Right hindlimb (tissue), 1 donor: ENCODE results near the gene C1QL3.

Experiments used
- DNase-seq: peaks from one replicate; pipeline ENCODE4 v3.0.0-alpha.2; 2018

The C1QL3 gene

DNA sequence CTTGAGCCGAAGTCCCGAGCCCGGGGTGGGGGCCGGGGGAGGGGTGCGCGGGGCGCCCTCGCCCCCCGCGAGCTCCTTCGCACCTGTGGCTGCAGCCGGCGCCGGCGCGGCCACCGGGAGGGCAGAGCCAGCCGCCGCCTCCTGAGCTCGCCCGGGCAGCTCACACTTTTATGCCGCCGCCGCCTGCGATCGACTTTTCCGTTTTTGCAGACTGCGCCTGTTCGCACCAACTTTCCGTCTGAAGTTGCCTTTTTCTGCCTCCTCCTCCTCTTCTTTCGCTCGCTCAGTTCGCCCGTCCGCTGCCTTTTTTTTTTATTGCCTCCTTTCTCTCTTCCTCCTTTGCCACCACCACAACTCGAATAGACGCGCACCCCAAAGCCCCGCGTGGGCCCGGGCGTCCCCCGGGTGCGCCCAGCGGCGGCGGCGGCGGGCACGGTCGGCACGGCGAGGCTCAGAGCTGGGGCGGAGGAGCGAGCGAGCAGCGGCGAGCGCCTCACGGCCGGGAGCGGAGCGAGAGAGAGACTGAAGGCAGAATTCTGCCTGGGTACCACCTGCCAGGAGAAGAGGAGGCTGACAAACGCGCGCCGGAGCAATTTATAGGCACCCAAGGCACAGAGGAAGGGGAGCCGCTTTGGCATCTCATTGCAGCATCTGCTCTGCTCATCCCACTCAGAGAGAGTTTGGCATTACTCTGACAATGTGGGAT, at the start of gene C1QL3:
Gene C1QL3, minus strand, starts transcription at position 569 of the 706 bp plus-strand sequence. CDS start 814 bp downstream, outside the sequence.
- no peak for DNase-seq

DNA sequence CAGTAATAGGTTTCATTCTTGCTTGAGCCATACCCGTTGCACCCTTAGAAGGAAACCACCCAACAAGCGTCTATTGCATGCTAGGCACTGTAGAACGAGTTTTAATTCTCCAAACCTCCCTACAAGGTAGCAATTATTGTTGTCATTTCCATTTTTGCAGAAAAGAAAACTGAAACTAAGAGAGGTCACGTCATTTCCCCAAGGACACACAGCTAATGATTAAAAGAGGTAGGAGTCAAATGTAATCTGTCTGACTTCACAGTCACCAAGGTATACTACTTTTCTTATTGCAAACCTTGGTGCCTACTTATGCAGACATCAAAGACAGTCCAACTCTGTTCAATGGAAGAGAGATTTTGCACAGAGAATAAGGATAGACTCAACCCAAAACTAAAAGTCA, 49.1 kb upstream of the C1QL3 start:
- no peak for DNase-seq

DNA sequence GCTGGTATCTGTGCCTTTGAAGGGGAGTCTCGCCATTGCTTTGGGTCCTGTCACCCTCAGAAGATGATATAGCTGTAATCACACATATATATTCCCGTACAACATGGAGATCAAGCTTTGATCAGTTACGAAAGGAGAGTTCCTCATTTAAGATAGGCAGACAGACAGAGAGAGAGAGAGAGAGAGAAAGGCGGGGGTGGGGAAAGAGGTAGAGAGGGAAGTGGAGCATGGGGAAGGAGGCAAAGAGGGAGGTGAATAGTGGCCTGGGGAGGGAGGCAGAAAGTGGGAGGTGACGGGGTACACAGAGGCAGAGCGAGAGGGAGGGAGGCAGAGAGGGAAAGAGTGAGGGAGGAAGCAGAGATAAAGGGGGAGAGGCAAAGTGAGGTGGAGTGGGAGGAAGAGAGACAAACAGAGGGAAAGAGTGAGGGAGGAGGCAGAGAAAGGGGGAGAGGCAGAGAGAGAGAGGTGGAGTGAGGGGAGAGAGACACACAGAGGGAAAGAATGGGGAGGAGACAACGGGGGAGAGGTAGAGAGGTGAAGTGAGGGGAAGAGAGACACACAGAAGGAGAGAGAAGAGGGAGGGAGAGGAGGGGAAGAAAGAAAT, 44.6 kb upstream of the C1QL3 start:
- no peak for DNase-seq

DNA sequence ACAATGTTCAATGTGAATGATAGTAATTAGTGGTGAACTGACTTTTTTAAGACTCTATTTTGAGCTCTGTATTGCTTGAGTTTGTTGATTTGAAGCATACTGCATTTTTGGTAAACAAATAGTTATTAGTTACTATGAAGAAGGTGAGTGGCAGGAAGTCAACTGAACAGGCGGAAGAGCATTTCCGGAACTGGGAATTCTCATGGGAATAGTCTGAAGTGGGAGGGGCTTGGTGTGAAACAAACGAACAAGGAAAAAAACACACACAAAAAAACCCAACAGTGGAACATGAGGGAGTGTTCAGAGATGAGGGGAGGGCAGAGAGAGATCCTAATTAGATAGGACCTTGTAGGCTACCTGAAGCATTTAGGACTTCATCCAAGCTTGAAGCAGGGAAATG, 43.9 kb upstream of the C1QL3 start:
- DNase-seq, result no peak

DNA sequence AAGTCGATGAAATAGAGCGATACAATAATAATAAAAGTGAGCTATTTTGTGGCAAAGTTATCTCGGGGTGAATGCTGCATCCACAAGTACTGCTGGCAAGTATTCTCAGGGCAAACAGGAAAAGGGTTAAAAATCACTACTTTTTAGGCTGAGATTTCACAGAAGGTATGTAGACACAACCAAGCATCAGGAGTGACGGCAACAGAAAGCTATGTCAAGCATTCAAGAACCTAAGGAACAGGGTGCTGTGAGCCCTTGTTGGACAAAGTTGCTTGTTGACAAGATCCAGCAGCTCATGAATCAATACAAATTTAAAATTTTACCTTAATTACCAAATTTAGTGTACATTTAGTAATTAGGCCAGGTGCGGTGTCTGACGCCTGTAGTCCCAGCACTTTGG, 41.2 kb upstream of the C1QL3 start:
- DNase-seq, result no peak

DNA sequence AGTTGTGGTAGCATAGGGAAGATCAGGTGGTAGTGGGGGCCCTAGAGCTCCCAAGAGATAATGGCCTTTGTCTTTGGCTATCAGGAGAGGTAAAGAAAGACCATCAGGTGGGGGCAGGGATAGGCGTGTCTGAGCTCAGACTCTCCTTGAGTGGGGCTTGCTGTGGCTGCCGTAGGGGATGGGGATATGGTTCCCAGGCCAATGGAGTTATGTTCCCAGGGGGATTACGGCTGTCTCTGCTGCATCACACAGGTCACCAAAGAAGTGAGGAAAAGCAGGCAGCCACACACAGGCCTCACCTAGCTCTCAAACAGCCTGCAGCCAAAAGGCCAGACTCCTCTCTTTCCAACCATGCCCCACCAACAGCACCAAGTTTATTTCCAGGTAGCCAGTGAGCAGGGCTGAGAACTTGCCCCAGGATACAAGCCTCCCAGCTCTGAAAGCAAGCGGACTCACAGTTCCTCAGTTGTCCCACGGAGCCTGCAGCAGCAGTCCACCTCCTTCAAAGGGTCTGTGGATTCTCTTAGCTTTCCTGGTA, 37.6 kb upstream of the C1QL3 start:
- no peak for DNase-seq

DNA sequence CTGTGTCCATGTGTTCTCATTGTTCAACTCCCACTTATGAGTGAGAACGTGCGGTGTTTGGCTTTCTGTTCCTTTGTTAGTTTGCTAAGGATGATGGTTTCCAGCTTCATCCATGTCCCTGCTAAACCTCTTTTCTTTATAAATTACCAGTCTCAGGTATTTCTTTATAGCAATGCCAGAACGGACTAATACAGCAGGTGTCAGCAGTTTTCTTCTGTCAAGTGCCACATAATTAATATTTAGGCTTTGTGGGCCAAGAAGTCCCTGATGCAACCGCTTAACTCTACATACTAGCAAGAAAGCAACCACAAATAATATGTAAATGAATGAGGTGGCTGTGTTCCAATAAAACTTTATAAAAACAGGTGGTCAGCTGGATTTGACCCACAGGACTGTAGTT, 26.3 kb upstream of the C1QL3 start:
- no peak for DNase-seq

DNA sequence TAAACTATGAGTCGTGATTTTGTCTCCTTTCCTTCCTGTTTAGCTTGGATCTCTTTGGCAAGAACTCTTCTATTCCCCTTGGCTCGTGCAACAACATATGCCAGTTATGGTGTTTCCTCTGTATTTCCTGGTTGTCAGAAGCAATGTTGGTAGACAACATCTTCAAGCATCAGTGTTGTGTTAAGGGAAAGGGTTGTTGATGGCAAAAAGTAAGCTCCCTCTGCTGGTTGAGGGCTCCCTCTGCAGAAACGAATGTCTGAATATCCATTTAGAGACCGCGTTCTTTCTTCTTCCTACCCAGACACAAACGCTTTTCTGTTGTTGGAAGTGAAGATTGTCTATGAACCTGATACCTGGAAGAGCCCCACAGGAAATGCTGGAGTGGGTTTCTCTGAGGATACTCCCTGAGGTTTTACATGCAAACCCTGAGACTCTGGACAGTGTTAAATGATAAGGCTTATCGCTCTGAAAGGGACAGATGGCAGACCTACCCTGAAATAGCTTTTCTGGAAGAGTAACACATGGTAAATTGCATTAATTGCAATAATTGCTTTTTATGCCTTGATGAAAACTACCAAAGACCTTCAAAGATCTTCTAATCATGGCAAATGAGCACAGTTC, 23.5 kb upstream of the C1QL3 start:
- DNase-seq, result no peak

DNA sequence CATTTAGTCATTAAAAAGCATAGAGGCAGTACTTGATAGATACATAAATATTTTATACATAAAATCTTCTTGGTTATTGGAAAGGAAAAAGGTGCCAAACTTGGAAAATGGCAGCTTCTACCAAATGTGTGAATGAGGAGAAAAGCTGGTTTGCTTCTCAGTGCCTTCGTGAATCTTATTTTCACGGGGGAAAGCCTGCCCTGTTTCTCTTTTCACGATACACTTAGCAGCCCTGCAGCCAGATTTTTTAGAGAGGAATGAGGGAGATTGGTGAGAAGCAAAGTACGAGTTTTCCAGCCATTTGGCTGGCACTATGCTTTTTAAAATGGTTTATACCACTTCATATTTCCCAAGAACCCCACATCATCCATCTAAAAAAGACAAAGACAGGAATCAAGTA, 22.9 kb upstream of the C1QL3 start:
- DNase-seq, result no peak

DNA sequence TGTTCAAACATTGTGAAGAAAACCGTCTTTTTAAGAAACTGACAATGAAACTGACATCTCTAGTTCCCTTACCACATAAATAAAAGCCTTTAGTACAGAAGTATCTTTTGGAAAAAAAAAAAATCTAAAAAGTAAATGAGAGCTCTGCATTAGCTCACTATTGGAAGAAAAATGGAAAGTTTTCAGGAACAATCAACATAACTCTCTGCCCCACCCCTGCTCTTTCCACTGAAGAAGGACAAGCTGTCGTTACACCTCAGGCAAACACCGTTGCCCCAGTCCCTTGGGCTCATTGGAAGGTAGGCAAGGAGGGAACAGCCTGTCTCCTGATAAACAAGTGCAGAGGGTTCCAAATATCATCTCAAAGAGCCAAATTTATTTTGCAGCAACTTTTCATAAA, 22.4 kb upstream of the C1QL3 start:
- no peak for DNase-seq

DNA sequence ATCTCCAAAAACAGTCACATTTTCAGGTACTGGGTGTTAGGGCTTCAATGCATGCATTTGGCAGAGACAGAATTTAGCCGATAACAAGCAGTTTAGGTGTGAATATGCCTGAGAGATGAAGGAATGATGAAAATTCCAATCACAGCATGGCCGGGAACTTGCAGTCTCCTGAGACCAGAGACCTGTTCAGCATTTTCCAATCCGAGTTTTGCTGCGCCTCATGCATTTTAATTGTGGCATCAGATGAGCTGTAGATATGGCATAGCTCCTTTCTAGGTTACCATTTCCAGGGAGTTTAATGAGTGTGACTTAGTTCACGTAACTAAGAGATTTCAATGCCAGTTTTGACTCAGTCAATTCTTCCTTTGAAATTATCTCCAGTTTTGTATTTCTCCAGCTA, 14.5 kb upstream of the C1QL3 start:
- DNase-seq, result no peak

DNA sequence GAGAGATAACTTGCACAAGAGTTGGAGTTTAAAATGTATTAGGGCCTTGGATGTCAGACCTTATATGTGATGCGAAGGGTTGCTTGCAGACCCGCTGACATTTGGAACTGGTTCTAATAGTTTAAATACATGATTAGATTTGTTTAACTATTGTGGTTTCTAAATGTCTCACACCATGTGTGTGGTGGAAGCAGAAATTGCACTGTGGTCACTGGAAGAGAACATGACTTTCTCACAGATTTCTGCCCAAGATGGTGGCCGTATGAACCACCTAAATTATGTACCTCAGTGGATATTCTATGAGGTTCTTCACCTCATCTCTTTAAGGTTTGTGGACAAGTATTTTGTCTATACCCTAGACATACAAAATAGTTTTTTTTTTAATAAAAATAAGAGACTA, 8.2 kb upstream of the C1QL3 start:
- no peak for DNase-seq

DNA sequence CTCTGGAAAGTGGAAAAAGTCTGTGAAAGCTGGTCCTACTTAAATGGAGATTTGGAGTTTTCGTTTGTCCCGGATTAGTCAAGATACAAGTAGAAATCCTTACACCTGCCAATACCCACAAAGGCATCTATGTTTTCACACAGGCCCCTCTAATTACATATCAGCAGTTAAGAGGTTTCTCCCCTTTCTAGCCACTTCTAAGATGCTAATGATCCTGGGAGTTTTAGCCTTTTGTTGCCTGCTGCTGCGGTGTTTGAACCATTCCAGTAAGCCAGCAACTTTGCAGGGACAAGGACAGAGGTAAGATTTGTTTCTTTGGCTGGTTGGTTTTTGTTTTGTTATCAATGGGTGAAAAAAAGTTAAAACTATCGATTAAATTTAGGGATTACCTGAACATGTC, 5.8 kb upstream of the C1QL3 start:
- DNase-seq, result no peak

DNA sequence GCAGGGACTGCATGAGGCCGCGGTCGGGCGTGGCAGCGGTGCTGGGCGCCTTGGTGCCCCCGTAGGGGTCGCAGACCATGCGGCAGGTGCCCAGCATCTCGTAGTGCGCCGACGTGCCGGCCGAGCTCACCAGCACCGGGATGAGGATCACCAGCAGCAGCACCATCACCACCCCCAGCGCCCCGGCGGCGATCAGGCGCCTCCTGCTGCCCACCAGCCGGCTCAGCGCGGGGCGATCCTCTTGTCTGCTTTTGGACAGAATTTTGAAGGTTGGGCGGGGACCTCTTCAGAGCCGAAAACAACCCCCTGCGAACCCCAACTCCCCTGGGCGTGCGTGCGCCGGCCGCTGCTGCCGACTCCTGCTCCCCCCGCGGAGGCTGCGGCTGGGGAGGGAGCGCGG, 779 bp downstream of the C1QL3 start:
- no peak for DNase-seq

DNA sequence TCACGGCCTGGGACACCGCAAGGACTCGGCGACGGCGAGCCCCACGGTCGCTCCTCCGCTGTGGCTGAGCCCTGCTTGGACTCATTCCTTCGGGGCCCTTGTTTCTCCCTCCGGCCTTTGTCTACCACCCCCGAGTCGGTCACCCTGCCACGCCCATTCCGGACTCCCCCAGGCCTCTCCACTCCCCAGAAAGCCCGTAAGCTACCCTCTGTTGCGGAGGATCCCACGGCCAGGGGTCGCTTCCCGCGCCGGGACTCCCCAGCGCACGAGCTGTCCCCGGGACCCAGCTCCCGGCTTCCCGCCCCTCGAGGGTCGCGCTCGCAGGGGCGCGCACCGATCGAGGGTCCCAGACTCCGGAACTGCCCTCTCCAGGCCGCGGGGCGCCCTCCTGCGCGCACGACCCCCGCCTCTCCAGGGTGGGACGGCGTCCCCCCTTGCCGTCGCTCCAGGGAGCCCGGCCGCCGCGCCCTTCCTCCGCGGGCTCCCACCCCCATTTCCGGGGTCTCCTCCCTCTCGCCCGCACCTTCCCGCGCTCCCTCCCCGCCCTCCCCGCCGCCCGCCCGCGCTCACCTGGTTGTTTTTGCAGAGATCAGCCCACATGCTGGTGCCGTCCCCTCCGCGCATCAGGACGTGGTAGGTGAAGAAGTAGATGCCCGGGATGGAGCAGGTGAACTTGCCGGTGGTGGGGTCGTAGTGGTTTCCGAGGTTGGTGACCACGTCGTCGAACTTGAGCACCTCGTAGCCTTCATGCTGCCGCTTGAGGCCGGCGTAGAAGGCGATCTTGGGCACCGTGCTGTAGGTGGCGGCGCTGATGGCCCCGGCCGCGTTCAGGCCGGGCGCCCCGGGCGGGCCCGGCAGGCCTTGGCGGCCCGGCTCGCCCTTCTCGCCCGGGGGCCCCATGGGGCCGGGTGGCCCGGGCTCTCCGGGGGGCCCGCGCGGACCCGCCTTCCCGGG, 1.5 kb downstream of the C1QL3 start:
- DNase-seq, result no peak

DNA sequence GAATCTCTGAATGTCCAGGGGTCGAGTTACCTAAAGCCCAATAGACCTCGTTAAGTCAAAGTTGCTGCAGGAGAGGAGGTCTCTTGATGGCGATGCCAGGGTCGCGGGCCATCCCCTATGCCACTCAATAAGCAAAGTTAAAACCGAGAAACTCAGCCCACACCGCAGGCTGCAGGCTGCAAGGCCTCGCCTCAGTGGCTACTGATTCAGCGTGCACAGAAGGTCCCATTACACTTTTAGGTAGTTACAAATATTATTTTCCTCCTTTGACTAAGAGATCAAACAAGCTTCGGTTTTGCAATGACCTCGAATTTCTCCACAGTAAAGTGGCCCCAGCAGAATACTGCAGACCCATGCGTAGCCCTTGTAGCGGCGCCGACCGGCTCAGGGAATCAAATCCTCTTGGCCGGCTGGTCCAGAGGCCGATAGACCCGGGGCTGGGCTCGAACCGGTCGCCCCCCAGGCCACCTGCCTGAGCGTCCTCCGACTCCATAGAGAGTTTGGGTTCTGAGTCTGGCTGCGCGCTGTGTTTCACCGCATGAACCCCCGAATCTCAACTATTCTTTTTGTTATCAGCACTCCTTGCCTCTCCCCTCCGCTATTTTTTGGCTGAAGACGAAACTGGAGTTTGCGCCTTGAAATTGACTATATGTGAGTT, 2.3 kb downstream of the C1QL3 start:
- DNase-seq, result no peak

DNA sequence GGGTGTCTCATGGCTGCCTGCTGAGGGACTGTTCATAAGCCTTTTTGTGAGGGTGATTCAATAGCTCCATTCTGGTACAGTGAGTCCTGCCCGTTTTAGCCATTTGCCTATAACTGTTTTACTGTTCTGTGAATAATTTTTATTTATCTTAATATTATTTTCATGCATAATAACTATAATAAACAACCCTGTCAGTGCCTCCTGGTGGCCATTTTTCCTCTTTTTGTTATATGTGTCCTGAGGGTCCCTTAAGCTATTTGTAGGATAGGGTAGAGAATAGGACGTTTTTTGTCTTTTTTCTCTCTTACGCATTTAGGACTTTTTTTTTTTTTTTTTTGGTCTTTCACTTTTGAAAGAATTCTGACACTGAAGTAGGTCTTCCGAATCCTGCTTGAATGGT, 2.9 kb downstream of the C1QL3 start:
- DNase-seq, result no peak

DNA sequence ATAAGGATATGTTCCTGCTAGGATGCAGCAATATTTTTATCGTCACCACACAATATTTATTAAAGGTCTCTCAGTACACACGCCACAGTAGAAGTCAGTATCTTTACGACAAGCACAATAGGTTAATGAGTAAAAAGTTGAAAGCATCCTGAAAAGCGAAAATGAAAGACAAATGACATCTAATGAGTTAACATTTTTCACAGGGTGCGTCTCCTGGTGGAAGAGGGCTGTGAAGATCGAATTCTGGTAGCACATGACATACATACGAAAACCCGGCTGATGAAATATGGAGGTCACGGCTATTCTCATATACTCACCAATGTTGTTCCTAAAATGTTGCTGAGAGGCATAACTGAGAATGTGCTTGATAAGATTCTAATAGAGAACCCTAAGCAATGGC, 10.8 kb downstream of the C1QL3 start:
- no peak for DNase-seq

DNA sequence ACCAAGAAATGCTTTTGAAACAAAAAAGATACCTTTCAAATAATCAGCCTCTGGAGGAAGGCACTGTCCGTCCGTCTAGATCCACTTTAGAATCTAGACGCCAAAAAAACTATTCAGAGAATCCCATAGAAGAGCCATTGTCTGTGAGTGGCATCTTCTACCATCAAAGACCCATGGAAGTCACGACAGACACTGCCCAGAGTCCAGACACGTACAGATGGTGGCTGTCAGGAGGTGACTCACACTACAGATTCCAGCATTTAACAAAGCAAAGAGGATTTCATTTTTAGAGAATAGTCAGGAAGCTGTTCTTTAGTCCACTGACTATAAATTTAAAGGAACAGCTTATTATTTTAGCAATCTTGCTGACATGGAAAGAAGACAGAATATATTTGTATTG, 11.7 kb downstream of the C1QL3 start:
- no peak for DNase-seq

DNA sequence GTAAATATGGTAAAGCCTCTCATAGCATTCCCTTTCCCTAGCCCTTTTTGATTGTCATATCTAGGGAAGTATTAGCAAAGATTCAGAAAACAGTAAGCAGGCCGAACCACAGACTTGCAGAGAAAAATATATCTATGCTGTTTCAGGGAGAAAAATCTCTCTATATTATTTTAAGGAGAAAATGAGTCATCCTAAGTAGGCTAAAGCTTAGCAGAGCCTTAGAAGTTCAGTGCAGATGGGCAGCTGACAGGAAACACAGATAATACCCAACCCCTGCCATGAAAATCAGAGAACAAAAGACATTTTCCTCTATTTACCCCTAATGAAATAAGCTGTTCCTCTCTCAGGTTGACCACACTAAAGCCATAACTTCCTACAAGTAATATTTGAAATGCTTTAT, 16.5 kb downstream of the C1QL3 start:
- no peak for DNase-seq

DNA sequence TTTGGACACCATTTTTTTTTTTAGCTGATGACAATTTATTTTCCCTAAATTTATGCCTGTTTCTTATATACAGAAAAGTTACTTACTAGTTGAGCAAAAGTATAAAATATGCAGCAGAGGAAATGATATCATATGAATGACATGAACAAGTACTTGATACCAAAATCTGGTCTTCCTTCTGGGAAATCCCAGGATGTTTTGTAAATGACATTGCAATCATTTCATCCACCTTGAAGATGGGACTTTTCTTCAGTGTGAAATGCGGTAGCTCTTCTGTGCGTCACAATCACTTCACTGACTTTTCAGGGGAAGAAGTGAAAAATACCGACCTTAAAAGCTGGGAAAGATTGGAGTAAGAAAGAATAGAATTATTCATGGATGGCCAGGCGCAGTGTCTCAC, 23.8 kb downstream of the C1QL3 start:
- DNase-seq, result no peak

DNA sequence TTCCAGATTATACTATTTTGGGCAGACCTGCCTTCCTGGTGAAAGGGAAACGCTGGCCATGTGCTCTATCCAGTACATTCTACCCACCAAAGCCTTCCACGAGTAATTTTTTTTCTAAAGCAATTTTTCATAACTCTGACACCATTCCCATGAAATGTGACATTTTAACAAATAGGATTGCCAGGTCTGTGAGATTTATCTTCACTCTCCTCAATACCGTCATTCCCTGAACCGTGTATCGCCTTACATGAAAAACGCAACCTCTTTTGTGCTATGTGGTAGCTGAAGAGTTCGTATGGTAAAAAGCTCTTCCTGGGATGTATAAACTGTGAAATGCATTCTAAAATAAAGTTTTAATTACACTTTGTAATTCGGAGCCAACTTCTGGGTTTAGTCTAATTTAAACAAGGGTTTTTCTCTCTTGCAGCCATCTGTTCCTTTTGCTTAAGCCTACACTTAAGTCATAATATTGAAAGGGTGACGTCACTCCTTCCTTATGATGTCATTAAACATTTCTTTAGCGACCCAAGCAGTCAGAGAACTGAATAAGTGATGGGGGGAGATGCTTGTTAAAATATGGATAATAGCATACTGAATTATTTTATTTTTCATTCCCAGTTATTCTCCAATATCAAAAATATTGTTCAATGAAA, 27.7 kb downstream of the C1QL3 start:
- DNase-seq, result no peak
